ACHN (cell line): ENCODE measurements around the gene RAB11FIP5.

Source experiments
- DNase-seq: peaks from one replicate; pipeline ENCODE4 v3.0.0-alpha.2; 2015
- in situ Hi-C: cut with HindIII; loops from 2 replicates; pipeline ENCODE4 v1.10.0; 2017; ENCODE audit warnings: low sequenced_read_pairs, low pct_ligation_motif_present, low pct_unique_long_range_greater_than_20kb

Gene RAB11FIP5

DNA sequence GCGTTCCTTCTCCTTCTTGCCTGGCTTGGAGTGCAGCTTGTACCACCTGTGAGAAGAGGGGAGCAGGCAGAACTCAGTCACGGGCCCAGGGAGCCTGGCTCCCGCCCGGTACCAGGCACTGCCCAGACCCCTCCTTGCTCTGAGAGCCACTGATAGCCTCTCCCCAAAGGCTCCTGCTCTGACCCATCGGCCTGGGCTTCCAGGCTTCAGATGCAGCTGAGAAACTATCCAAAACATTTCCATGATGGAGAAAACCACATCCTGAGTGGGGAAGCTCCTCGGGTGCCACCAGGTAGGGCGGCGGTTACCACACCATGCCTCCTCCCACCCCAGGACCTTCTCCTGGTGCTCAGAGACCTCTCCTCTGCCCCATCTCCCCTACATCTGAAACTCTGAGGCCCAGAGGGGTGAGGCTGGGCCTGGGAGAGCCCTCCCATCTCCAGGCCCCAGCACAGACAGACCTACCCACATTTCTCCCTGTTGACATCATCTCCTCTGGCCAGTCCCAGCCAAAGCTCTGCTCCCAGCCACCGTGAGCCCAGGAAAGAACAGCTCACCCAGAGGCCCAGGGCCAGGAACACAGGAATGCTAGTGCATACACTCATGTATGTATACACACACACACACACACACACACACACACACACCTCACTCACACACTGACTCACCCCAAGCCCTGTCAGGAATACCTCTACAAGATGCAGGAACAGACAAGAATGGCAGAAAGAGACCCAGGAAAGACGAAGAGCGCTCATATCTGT, 23.3 kb downstream of the RAB11FIP5 start:
- in situ Hi-C loops = no loop called here
- peak; percentile 91 for DNase-seq

DNA sequence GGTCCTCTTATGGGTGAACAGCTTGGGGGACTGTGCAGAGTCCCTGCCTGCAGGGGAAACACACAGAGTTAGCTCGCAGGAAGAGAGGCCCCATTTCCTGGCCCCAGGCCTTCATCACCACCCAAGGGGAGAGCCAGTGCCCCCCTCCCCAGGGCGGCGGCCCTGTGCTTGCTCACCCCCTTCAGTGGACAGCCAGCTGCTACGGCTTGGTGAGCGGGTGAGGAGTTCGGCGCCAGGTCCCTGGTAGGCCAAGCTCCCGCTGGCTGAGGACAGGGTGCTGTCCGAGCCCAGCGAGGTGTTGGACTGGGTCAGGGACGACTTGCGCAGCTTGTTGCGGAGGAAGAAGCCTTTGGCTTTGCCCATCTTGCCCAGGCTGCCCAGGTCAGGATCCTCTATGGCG, 24.0 kb downstream of the RAB11FIP5 start:
- DNase-seq = no peak
- in situ Hi-C loops = no loop called here

DNA sequence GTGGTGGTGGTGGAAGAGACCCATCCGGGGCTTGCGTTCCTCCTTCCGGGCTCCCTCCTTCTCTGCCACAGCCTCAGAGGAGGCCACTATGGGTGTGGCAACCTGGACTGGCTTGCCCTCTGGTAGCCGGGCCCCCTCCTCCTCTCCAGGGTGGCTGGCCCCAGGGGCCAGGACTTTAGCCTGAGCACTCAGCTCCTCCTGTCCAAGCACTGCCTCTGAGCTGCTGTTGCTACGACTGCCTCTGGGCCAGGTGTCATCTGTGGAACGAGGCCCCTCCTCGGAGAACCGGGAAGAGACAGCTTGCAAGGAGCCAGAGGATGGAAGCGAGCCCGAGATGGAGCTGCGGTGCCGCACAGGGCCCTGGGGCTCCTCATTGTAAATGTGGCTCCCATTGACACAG, 24.5 kb downstream of the RAB11FIP5 start:
- no peak for DNase-seq
- in situ Hi-C loops = no loop called here

DNA sequence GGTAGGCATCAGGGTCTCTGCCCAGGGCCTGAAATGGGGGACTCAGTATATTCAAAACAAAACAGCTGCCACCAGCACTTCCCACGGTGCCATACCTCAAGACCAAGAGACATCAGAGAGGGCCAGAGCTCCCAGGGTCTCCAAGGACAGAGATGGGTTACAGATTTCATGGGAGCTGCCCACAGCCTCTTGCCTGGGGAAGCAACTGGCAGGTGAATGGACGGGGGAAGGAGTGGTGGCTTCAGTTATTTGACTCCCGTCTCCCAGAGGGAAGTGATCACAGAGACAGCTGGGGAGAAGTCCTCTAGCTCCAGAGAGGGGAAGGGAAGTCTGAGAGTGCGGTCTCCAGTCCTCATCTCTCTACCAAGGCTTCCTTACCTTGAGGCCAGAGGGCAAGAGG, 25.4 kb downstream of the RAB11FIP5 start:
- DNase-seq = no peak
- in situ Hi-C loops = no loop called here

DNA sequence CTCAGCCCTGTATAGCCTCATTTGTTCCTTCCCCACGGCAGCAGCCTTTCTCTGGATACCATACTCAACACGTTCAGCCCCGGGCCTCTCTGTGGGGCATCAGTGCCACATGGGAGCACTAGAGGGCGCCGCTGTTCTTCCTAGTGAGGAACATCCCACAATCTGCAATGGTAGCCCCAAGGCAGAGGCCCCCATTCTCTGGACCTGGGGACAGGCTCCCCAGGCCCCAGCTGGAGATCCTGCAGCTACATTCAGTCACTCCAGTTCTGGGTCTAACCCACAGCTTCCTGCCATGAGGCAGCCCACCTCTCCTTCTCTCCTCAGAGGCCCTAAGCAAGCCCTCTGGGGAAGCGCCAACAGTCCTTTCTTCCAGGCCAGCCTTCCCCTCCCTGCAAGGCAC, 27.1 kb downstream of the RAB11FIP5 start:
- in situ Hi-C loops = no loop called here
- DNase-seq = peak; percentile 88

DNA sequence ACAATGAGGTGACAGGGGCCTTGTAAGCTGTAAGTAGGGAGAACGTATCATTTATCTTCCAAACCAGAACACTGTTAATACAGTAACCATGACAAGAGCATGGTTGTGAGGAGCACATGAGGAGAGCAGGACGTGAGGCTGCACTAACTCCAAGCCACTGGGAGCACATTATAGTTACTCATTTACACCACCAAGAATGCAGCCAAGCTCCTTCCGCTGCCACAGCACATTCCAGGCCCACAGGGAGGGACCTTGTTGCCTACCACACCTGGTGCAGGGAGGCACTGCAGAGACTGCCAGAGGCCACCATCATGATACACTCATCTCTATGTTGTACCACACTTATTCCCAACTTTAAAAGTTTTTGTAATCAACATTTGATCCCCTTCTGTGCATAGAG, 27.8 kb downstream of the RAB11FIP5 start:
- DNase-seq = peak; percentile 86
- in situ Hi-C loops = no loop called here

DNA sequence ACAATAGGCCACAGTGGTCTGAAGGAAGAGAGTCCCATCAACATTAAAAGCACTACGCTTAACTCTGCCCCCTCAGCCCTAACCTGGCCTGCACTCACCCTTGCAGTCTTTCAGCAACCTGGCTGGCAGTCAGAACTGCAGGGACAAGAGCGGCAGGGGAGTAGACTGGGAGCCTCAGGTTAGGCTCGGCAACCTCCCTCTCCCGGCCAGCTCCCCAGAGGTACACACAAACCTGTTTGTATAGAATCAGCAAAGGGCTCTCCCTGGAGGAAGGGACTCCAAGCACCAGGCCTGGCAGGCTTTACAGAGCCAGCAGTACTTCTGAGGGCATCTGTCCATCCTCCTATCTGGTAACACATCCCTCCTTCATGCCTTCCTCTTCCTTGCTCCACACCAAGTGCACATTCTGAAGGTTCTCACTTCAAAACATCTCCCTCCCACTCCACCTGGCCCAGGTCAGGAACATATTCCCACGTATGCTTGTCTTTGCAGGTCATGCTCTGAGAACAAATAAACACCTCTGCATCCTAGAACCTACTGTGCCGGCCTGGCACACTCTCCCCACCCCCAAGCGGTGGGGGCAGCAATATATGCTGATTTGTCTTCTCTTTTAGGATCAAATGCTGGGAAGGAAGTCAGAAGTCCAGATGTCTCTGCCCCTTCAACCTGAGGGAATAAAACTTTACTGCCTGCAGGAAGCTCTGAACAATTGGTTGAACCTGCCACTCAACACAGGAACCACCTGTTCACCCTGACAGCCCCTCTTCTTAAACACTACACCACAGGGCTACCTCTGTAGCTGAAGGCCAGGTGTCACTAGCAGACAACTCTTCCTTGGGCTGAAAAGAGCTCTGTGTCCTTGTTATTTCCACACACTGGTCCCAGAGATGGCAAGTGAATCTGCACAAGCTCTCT, 28.6 kb downstream of the RAB11FIP5 start:
- DNase-seq = no peak
- in situ Hi-C loops = no loop called here

DNA sequence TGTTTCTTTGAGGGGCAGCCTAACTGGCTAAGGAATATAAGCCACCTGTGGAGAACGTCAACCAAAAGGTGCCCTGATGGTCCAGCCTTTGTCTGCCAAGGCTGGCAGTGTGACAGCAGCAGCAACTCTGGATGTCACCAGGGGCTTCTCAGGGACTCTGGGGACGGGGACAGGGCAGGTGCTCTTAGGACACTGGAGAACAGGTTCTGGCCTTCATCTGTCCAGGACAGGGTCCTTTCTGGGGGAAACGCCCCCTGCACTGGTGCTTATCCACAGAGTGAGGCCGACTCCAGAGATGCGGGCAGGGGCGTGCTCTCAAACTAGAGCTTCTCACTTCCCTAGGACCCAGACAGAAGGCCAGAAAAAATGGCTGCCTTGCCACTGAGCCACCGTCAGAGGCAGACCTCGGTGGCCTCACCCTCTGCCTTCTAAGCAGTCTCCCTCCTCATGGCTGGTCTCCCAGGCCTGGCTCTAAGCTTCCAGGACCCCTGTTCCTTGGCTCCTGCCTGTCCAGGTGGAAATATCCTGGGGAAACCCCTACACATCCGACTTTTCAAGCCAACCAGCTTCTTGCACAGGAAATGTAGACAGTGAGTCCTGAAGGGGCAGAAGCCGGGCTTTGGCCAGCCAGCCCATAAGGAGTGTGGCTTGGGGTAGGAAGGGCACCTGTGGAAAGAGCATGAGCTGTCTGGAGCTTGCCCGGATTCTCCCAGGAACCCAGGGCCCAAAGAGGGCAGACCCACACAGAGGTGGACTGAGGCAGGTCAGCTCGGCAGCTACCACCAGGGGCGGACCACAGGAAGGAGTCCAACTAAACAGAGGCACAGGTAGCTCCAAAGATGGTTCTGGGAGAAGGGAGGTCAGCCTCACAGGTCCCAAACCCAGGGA, 30.0 kb downstream of the RAB11FIP5 start:
- in situ Hi-C loops = no loop called here
- no peak for DNase-seq

DNA sequence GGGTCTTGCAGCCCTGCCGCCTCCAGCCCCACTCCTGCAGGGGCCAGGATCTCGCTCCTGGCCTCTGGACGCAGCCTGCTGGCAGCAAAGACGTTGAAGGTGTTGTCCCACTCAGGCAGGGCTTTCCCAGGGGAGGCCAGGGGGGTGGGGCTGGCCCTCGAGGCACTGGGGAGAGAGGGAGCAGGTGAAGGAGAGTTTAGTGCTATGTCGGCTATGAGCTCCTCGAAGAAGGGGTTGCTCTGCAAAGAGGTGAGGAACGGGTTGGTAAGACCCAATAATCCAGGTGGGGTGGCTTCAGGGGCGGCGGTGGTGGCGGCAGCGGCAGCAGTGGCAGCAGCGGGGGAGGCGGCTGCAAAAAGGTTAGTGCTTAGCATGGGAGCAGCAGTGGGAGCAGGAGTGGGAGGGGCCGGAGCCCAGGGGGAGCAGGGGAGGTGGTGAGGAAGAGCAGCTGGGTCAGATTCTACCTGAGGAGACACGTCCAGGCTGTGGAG, 31.5 kb downstream of the RAB11FIP5 start:
- in situ Hi-C loops = no loop called here
- no peak for DNase-seq

- DNase-seq = no peak
- in situ Hi-C loops = no loop called here
Observed at GRCh38 chr2:73080321-73081131, 32.2 kb downstream of the RAB11FIP5 start.

- no peak for DNase-seq
- in situ Hi-C loops = no loop called here
Observed at GRCh38 chr2:73079636-73080035, 33.1 kb downstream of the RAB11FIP5 start.

DNA sequence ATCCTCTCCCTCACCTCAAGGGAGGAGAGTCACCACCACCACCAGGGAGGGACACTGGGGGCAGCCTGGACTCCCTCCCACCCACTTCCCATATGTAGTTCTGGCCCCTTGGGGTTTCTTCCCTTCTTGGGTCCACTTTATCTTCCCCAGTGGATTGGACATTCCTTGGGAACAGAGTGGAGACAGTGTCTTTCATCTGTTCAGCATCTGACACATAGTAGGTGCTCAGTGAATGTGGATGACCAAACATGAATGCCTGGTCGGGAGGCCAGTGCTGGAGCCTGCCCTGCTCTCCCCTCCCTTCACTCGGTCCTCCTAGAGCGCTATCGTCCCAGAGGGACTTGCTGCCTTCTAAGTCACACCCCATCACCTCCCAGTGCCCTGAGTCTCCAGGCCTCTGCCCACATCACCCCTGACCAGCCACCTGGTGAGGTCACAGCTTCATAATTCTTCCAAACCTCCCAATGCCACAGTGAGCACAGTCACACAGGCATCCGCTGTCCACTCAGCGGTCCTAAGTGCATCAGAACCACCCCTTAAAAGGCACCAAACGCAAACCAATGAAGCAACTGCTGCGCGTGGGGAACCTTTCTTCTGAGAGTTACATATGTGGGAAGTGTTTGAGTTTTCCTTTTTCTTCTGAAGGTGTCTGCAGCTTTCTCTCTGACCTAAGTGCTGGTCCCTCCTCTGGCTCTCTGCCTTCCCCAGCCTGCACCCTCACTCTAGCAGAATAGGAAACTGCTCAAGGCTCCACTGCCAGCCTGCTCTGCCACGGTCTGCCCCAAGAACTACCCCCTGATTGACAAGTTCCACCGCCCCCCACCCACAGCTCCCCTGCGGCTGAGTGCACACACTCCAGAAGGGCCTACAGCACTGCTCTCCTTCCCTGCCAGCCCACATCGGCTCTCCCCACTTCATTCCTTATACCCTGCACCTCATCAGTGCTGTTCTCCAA, 34.0 kb downstream of the RAB11FIP5 start:
- in situ Hi-C loops = no loop called here
- DNase-seq = no peak

- in situ Hi-C loops = no loop called here
- DNase-seq = no peak
Observed at GRCh38 chr2:73077424-73077795, 35.3 kb downstream of the RAB11FIP5 start.

GRCh38 chr2:73076701-73077423, 35.9 kb downstream of the RAB11FIP5 start:
- in situ Hi-C loops = no loop called here
- DNase-seq = no peak

- in situ Hi-C loops = no loop called here
- peak; percentile 48 for DNase-seq
Observed at GRCh38 chr2:73075477-73076373, 37.0 kb downstream of the RAB11FIP5 start.
